Epidermal melanocyte (primary cell): ENCODE measurements around the gene VILL.

Experiments used
- DNase-seq: peaks from one replicate; pipeline ENCODE4 v3.0.0; 2011; ENCODE audit warnings: low spot score; ENCODE audit not compliant: insufficient read length

Gene VILL

GRCh38 chr3:38016847-38017444 is 26.4 kb downstream of the VILL start:
- no peak for DNase-seq

- no peak for DNase-seq
Measured at GRCh38 chr3:38017445-38018295, 27.1 kb downstream of the VILL start.

GRCh38 chr3:38018296-38019266 is 28.0 kb downstream of the VILL start:
- DNase-seq = no peak

- DNase-seq = no peak
Measured at GRCh38 chr3:38019658-38020341, 29.2 kb downstream of the VILL start.

GRCh38 chr3:38020342-38020726 is 29.7 kb downstream of the VILL start:
- DNase-seq = no peak

- DNase-seq = no peak
Measured at GRCh38 chr3:38021196-38021595, 30.6 kb downstream of the VILL start.

GRCh38 chr3:38022301-38022700 is 31.7 kb downstream of the VILL start:
- DNase-seq = no peak

GRCh38 chr3:38022896-38023709 is 32.5 kb downstream of the VILL start:
- DNase-seq = no peak

- DNase-seq = no peak
Measured at GRCh38 chr3:38026856-38027255, 36.3 kb downstream of the VILL start.

- DNase-seq = no peak
Measured at GRCh38 chr3:38027466-38028465, 37.2 kb downstream of the VILL start.

- DNase-seq = no peak
Measured at GRCh38 chr3:38028621-38029361, 38.2 kb downstream of the VILL start.

- DNase-seq = peak; percentile 77
Measured at GRCh38 chr3:38029400-38030125, 39.0 kb downstream of the VILL start, which contains the start of gene PLCD1. Gene PLCD1 (minus strand): TSS chr3:38029642. CDS start chr3:38029539, 103 bp downstream.

- no peak for DNase-seq
Measured at GRCh38 chr3:38030126-38031021, 39.8 kb downstream of the VILL start.

- DNase-seq = no peak
Measured at GRCh38 chr3:38031022-38031994, 40.7 kb downstream of the VILL start.

GRCh38 chr3:38032328-38032865 is 41.8 kb downstream of the VILL start:
- DNase-seq = no peak
